B cell (primary cell): ENCODE results near the gene ALPK3.

Experiments
- EZH2 ChIP-seq: IDR thresholded peaks from 2 replicates; pipeline ENCODE4 v1.6.1; 2012; ENCODE audit warnings: borderline replicate concordance, low read depth, mild to moderate bottlenecking, moderate library complexity, low read length; ENCODE audit not compliant: insufficient read depth, poor library complexity, severe bottlenecking
- TF ChIP-seq, protein P1 (sequence below): fragments of 200-600 bp; IDR thresholded peaks from one replicate; pipeline ENCODE4 v1.8.0; 2022; ENCODE audit warnings: antibody characterized with exemption, mild to moderate bottlenecking

DNA sequence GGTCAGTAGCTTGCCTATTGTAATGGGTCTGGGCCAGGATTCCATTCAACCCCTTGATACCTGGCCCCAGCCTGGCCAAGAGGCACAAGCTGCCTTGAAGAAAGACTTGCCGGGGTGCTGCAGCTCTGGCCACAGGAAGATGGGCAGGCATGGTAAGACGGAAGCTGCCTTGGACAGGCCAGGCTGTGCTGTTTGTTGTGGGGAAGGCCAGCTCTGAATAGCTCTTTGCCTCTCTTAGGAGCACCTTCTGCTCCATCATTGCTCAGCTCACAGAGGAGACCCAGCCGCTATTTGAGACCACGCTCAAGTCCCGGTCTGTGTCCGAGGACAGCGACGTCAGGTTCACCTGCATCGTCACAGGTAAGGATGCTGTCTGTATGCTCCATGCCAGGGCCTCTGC is 10.1 kb downstream of the ALPK3 start:
- TF ChIP-seq, protein P1, sequence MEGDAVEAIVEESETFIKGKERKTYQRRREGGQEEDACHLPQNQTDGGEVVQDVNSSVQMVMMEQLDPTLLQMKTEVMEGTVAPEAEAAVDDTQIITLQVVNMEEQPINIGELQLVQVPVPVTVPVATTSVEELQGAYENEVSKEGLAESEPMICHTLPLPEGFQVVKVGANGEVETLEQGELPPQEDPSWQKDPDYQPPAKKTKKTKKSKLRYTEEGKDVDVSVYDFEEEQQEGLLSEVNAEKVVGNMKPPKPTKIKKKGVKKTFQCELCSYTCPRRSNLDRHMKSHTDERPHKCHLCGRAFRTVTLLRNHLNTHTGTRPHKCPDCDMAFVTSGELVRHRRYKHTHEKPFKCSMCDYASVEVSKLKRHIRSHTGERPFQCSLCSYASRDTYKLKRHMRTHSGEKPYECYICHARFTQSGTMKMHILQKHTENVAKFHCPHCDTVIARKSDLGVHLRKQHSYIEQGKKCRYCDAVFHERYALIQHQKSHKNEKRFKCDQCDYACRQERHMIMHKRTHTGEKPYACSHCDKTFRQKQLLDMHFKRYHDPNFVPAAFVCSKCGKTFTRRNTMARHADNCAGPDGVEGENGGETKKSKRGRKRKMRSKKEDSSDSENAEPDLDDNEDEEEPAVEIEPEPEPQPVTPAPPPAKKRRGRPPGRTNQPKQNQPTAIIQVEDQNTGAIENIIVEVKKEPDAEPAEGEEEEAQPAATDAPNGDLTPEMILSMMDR = no peak
- TF ChIP-seq EZH2 = no peak
